Adipocyte (in vitro differentiated cells): ENCODE measurements around the gene COQ8A.
"Not testable (repeated sequence)": the region's sequence is repeated elsewhere in the genome, so short reads cannot be mapped to it uniquely, and the experiment has no call there.

ENCODE experiments used
- DNase-seq: peaks from one replicate; pipeline ENCODE4 v3.0.0-alpha.2; 2015; ENCODE audit warnings: low read depth
- H3K27me3 ChIP-seq: replicated peaks from 2 replicates; pipeline ENCODE4 v1.7.0; 2013; ENCODE audit warnings: mild to moderate bottlenecking, low read length, moderate library complexity; ENCODE audit not compliant: control insufficient read depth, insufficient read depth
- H3K36me3 ChIP-seq: 2 replicates; pipeline ENCODE4 v1.7.0; 2013; ENCODE audit warnings: low read length, mild to moderate bottlenecking, moderate library complexity; ENCODE audit not compliant: control insufficient read depth, insufficient read depth, severe bottlenecking
- H3K4me1 ChIP-seq: 2 replicates; pipeline ENCODE4 v1.7.0; 2013; ENCODE audit warnings: mild to moderate bottlenecking, low read length, moderate library complexity; ENCODE audit not compliant: control insufficient read depth, insufficient read depth
- H3K4me3 ChIP-seq: 2 replicates; pipeline ENCODE4 v1.7.0; 2013; ENCODE audit warnings: mild to moderate bottlenecking, low read length, moderate library complexity
- H3K9ac ChIP-seq: 2 replicates; pipeline ENCODE4 v1.7.0; 2013; ENCODE audit warnings: mild to moderate bottlenecking, low read length, moderate library complexity
- H3K9me3 ChIP-seq: 2 replicates; pipeline ENCODE4 v1.7.0; 2013; ENCODE audit warnings: mild to moderate bottlenecking, low read length, moderate library complexity; ENCODE audit not compliant: control insufficient read depth

Gene COQ8A

DNA sequence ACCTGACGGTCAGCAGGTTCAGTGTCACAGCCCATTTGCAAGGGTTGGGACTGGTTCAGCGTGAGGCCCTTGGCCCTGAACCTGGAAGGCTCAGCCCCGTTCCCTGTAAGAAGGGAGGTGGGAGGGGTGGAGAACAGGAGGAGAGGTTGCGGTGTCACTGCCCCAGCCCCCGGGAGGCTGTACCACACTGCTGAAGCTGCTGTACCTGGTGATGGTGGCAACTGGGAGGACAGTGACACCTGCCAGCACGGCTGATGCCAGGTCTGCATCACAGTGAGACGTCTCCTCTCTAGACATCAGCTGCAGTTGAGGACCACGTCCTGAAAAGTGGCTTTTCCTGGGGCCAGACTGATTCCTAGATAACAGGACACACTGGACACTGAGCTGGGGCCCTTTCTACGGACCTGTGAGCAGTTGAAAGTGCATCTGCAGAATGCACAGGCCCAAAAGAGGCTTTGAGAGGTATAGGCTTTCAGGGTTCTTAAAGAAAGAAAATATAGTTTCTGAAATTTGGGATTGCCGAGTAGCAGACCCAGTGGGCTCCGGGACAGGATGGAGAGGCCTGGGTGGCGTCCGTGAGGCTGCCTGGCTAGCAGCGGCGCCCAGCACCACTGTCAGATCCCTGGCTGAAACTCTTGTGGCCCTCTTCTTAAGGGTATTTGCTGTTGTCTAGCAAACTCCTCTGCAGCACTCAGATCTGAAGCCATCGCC, 47.7 kb downstream of the COQ8A start:
- Histone ChIP-seq H3K9me3 (no peaks in the 10 kb centered on the region), H3K36me3 (peaks cover 36% of the 10 kb centered on the region), H3K27me3 (no peaks in the 10 kb centered on the region), H3K4me3 (no peak overlapping the region), H3K4me1 (peaks cover 4% of the 10 kb centered on the region), H3K9ac (no peak overlapping the region)
- DNase-seq = no peak

DNA sequence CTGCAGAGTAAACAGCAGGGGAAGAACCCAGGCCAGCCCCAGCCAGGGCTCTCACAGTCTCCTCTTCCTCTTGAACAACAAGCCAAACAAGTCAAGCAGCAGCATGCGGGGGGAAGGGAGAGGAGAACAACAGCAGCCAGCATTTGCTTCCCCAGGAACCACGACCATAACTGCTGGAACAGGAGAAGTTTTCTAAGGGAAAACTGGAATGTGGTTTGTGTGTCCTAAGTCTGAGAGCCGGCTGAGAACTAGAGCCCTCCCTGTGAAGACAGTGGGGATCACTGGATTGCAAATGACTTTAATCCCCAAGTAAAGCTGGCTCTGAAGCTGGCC, 48.2 kb downstream of the COQ8A start:
- Histone ChIP-seq H3K4me3 (no peak overlapping the region), H3K27me3 (no peaks in the 10 kb centered on the region), H3K4me1 (peaks cover 4% of the 10 kb centered on the region), H3K9me3 (no peaks in the 10 kb centered on the region), H3K36me3 (peaks cover 36% of the 10 kb centered on the region), H3K9ac (no peak overlapping the region)
- no peak for DNase-seq

DNA sequence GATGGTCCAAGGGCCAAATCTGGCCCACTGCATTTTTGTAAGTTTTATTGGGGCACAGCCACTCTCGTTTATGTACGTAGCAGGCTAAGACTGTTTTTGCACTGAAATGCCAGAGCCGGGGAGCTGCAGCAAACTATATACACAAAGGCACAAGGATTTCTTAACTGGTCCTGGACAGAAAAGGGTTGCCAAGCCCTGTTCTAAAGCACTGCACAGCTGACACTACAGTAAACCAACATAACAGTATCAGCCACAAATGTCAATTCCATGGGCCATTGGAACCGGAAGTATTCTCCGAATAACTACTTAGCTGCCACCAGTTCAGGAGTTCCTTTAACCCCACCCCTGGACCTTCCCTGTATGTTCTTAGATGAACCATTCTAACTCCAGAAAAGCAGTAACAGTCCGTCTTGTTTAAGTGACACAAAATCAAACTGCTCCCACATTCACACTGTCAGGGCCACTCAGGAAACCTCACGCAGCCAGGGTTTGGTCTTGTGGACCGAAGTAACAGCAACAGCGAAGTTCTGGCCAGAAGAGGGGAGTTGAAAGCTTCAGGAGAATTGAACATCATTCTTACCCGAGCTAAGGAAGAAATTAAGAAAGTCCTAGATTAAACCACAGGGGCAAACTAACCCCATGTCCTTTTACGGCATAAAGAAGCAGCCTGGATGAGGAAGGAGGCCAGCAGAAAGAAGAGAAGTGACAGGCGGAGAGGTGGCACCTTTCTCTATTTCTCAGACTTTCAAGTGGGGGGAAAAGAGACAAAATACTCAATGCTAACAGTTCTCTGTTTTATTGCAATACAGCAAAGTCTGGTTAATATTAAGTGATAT, 49.2 kb downstream of the COQ8A start:
- Histone ChIP-seq H3K27me3 (no peaks in the 10 kb centered on the region), H3K9ac (no peak overlapping the region), H3K9me3 (no peaks in the 10 kb centered on the region), H3K4me3 (no peak overlapping the region), H3K36me3 (peaks cover 42% of the 10 kb centered on the region), H3K4me1 (peaks cover 4% of the 10 kb centered on the region)
- DNase-seq = no peak

DNA sequence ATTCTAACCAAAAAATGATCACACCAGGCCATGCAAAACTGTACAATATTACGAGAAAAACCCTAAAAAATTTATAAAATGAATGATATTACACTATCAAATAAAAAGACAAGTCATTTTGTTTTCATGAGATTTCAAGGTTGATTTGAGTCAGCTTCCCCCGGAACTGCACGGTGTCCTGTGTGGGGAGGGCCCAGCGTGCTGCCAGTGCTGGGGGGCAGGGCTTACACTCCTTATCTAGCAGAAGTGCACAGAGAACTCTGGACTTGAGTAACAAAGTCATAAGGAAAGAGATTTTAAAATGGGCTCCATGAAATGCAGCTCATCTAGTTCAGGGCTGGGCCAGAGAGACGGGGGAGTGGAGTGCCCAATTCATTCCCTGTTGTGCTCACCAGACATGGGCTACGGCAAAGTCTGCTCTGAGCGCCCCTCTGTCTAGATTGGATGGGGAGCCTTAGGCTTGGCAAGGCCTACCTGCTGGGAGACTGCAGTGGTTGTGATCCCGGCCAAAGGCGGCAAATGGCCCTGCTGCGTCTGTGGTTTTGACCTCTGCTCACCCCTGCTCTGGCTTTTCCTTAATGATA, 50.1 kb downstream of the COQ8A start:
- Histone ChIP-seq H3K27me3 (no peaks in the 10 kb centered on the region), H3K4me1 (peaks cover 4% of the 10 kb centered on the region), H3K9me3 (no peaks in the 10 kb centered on the region), H3K36me3 (peaks cover 43% of the 10 kb centered on the region), H3K9ac (no peak overlapping the region), H3K4me3 (no peak overlapping the region)
- no peak for DNase-seq

DNA sequence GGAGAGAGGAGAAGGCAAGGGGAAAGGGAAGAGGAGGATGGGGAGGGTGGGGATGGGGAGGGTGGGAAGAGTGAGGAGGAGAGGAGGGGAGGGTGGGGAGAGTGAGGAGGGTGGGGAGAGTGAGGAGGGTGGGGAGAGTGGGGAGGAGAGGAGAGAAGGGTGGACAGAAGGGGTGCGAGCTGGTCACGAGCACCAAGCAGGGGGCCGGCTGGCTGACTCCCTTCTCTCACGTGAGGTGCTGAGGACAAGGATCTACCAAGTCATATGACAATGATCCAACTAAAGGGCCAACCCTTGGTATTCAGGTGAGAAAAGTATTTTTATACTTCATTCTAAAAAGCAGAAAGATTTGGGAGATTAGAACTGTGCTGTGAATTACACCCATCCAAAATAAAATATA, 51.8 kb downstream of the COQ8A start:
- Histone ChIP-seq H3K9me3 (no peaks in the 10 kb centered on the region), H3K9ac (no peak overlapping the region), H3K4me3 (no peak overlapping the region), H3K27me3 (no peaks in the 10 kb centered on the region), H3K36me3 (peaks cover 27% of the 10 kb centered on the region), H3K4me1 (peaks cover 4% of the 10 kb centered on the region)
- no peak for DNase-seq

DNA sequence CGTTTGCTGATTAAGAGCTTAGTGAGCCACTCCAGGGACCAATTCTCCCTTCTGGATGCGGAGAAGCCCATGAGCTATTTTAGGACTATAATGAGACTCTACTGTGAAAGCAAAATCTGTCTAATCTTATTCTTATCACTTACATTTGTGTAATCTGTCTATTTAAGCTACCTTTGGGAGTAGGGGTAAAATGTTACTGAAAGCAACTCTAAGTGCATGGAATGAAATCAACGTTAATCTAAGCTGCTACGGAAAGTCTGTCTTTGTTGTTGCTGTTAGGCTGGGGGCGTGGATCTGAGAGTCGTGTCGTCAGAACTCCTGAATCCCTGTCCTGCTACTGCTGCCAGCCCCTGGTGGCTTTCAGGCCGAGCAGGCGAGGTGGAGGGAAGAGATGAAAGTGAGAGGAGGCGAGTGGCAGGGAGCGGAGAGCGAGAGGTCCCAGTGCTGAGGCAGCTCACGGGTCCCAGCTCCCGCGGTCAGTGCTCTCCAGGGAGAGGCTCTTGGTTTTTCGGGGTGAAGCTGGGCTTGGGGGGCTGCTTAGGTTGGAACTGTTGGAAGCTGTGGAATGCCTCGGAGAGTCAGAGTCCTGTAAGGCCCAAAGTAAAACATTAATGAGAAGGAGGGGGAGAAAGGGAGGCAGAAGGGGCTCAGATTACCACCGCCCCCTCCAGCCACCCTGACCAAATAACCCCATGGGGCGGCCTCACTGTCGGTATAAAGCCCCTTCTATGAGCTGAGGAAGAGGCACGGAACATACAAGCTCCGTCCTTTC, 53.9 kb downstream of the COQ8A start:
- Histone ChIP-seq H3K9ac (no peak overlapping the region), H3K4me3 (no peak overlapping the region), H3K4me1 (peaks cover under 1% of the 10 kb centered on the region), H3K36me3 (peaks cover 16% of the 10 kb centered on the region), H3K9me3 (no peaks in the 10 kb centered on the region), H3K27me3 (no peaks in the 10 kb centered on the region)
- DNase-seq = no peak

DNA sequence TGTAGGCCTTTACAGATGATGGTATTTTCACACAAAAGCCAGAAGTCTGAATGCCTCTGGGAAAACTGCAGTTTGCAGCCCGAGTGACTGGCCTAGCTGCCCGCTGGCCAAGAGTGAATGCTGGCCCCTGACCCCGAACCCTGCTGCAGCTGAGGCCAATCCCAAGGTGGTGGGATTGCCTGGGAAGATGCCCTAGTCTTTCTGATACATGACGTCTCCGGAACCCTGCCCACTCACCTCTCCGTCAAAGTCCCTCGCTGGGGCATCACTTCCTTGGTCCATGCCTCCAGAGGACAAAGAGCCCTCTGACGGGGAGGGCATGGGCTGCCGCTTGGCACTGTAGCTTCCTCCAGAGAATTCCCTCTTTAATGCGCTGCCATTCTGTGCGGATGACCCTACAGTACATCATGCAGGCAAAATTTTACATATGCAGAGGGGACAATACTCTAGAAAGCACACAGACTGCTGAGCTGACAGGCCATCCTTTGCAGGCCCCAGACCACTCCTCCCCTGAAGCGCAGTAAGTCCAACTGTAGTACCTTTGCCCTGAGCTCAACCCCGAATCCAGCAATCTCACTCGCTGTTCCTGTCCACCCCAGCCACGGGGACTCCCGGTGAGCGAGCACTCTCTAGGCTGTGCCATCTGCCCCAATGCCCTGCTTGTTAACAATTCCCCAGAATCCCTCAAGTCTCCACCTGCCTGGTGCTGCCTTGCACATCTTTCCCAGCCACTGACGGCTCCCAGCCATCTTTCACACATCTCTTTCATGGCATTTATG, 54.7 kb downstream of the COQ8A start:
- H3K36me3 ChIP-seq = peaks cover 16% of the 10 kb centered on the region
- no peaks in the 10 kb centered on the region for H3K27me3 ChIP-seq
- H3K4me1 ChIP-seq = no peaks in the 10 kb centered on the region
- DNase-seq = no peak
- H3K9me3 ChIP-seq = no peaks in the 10 kb centered on the region
- no peak overlapping the region for H3K4me3 ChIP-seq
- no peak overlapping the region for H3K9ac ChIP-seq

DNA sequence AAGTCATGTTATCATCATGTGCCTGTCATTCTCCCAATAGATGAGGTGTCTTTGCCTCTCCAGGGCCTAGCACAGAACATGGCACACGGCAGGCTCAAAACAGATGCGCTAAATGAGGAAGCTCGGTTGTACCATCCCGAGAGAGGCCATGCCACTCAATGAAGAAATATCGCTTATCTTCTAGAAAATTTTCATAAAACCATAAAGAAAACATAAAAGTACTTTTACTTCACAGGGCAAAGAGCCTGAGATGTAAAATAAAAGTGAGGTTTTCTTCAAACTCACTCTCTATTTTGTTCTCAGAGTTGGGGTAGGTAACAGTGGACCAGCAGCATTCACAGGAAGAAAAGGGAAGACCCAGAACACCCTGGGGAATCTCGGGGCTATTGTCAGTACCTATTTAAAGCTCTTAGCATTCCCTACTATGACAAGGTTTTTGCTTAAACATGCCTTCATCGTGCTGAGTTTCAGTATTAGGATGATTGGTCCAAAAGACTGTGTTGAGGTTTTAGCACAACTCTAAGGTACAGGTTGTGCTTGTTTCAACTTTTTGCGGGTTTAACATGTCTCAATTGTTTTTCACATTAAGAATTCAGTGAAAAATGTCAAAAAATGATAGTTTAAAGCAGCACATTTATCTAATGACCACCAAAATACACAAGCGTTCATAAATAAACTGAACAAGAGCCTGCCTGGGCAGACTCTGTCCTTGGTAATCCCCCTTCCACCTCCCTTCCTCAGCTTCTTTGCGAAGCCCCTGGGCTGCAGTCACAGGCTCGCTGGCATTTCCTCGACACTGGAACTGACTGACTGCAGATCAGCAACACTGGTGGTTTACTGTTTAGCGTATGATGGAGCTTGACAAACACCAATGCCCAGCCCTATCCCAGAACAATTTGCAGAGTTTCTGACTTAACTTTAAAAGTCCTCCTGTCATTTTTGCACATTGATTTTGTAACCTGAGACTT, 55.6 kb downstream of the COQ8A start:
- no peaks in the 10 kb centered on the region for H3K4me1 ChIP-seq
- no peaks in the 10 kb centered on the region for H3K27me3 ChIP-seq
- DNase-seq = no peak
- no peaks in the 10 kb centered on the region for H3K9me3 ChIP-seq
- H3K36me3 ChIP-seq = peaks cover 16% of the 10 kb centered on the region
- H3K9ac ChIP-seq = no peak overlapping the region
- no peak overlapping the region for H3K4me3 ChIP-seq

DNA sequence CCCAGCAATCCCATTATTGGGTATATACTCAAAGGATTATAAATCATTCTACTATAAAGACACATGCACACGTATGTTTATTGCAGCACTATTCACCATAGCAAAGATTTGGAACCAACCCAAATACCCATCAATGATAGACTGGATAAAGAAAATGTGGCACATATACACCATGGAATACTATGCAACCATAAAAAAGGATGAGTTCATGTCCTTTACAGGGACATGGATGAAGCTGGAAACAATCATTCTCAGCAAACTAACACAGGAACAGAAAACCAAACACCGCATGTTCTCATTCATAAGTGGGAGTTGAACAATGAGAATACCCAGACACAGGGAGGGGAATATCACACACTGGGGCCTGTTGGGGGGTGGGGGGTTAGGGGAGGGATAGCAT, 59.5 kb downstream of the COQ8A start:
- peaks cover 25% of the 10 kb centered on the region for H3K36me3 ChIP-seq
- not testable (repeated sequence) for H3K4me1 ChIP-seq, H3K9me3 ChIP-seq, H3K9ac ChIP-seq, DNase-seq, H3K27me3 ChIP-seq, H3K4me3 ChIP-seq

DNA sequence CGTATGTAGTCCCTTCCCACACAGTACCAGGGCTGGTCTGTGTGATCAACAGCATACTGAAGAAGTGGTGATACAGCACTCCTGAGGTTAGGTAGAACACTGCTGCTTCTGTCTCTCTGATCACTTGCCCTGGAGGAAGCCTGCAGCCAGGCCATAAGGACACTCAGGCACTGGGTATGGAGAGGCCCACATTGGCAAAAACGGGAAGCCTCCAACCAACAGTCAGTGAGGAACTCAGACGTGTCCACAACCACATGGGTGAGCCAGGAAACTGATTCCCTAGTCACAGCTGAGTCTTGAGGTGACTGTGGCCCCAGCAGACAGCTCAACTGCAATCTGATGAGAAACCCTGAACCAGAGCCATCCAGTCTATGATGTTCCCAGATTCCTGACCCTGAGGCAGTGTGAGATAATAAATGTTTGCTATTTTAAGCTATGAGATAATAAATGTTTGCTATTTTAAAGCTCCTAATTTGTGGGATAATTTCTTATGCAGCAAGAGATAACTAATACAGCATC, 62.5 kb downstream of the COQ8A start:
- H3K36me3 ChIP-seq = peaks cover 28% of the 10 kb centered on the region
- no peaks in the 10 kb centered on the region for H3K27me3 ChIP-seq
- DNase-seq = no peak
- no peaks in the 10 kb centered on the region for H3K9me3 ChIP-seq
- no peak overlapping the region for H3K4me3 ChIP-seq
- H3K4me1 ChIP-seq = no peaks in the 10 kb centered on the region
- no peak overlapping the region for H3K9ac ChIP-seq
